GM18520 (cell line): ENCODE measurements around the gene CCDC78.
A peak's percentile ranks its signal among the peaks of the same experiment; 100 is the strongest.

Experiments
- ATAC-seq: cut with Tn5 transposase; IDR thresholded peaks from one replicate; pipeline ENCODE4 v1.9.1; 2021; ENCODE audit not compliant: unreplicated experiment

Gene CCDC78

GRCh38 chr16:740459-740763 is 14.2 kb upstream of the CCDC78 start:
- ATAC-seq: no peak

DNA sequence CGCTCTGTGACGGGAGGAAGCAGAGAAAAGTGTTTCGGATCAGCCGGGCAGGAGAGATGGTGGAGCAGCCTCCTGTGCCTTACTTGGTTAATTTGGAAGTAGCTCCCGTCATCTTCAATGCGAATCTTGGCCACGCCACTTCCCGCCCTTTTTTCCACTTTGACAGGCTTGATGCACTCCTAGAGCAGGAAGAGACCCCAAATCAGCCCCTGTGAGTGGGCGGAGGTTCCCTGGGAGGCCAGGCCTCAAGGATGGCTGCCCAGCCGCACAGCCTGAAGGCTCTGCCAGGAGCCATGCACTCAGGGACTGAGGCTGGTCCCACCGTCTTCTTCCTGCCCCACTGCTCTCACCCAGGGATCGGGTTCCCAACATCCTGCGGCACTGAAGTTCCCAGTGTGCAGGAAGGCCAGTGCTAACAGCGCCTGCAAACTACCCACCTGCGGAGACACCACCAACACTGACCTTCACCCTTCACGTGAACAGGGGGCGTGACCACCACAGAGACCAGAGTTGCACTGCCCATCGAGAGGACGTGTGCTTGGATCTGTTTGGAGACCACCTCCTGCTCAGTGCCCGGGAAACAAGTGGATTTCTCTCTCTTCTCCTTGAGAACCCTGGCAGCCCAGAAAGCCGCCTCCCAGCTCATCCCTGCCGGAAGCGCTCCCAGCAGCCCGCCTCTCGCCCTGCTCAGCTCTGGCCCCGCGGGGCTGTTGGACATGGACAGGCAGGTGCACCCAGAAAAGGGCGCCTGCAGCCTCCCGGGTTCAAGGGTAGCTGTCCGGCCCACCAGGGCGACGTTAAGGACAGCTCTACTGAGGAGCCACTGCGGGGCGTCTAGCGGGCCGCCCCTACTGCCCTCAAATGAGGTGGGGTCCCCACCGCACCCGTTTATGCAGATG is 13.6 kb upstream of the CCDC78 start:
- no peak for ATAC-seq

DNA sequence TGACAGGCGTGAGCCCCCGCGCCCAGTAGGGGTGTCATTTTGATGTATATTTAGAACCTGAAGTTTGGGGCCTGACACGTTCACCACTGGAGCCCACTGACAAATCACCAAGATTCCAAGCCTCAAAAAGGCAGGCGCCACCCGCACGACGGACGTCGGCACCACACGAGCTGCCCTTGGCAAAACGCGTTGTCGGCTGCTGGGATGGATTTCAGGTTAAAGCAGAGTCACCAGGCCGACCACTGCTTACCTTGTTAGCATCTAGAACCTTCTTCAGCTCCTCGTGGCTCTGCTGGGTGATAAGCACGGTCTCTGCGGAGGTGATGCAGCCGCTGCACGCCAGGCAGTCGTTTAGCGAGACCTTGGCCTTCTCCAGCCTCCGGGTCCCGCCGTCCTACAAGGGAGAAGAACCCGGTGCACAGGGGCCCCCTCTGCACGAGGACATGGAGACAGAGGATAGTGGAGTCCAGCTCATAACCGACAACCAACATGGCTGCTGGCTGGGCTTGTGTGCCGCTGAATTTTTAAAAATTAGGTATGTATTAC is 10.8 kb upstream of the CCDC78 start:
- ATAC-seq: no peak

- no peak for ATAC-seq
Measured at GRCh38 chr16:735982-736453, 9.8 kb upstream of the CCDC78 start.

DNA sequence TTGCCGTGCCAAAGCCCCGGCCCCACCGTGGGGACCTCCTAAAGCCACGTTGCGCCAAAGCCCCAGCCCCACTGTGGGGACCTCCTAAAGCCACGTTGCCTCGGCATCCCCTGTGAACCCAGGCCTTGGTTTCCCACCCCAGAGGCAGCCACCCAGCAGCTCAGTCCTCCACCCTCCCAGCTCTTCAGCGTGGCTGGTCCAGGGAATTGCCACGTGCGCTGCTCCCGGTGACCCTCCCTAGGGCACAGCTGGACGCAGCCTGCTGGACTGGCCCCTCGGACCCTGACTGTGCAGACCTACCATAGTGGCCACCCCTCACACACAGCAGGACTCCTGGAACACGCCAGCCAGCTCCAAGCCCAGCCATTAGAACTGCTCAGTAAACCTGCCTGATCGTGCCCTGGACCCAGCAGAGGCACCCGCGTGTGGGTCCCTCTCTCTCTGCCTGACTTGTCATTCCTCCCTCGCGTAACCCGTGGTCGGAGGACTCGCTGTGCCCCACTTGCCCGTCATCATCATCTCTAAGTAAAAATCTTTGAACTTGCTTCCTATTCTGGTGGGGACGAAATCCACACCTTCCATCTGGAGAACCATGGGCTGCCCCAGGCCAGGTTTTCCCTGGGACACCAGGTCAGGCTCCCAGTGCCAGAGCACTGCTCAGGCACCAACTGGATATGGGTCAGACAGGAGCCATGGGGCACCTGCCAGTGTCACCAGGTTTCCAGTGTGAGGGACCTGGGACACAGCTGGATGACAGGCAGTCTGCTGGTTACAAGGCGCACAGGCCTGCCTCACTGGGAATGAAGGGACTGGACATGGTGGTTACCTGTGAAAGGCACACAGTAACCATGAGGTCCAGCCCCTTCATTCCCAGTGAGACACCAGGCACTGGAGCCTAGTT is 9.0 kb upstream of the CCDC78 start:
- ATAC-seq: no peak

- no peak for ATAC-seq
Measured at GRCh38 chr16:734208-734980, 8.2 kb upstream of the CCDC78 start.

GRCh38 chr16:733382-734207 is 7.4 kb upstream of the CCDC78 start:
- ATAC-seq: no peak

DNA sequence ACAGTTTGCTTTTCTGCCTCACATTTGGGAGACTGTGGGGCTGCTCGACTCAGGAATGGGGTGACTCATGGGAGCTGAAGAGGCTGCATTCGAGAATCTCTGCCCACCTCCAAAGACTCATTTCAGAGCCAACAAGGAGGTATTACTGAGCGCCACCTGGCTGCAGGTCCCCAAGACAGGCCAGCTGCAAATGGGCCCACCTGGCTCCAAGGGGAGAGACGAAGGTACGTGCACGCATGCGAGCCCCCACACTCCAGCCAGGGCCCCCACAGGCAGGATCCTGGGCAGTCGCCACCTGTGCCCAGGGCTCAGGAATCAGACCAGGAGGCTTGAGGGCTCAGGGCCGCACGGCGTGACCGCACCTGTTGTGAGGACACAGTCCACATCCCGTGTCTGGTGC is 6.7 kb upstream of the CCDC78 start:
- no peak for ATAC-seq

DNA sequence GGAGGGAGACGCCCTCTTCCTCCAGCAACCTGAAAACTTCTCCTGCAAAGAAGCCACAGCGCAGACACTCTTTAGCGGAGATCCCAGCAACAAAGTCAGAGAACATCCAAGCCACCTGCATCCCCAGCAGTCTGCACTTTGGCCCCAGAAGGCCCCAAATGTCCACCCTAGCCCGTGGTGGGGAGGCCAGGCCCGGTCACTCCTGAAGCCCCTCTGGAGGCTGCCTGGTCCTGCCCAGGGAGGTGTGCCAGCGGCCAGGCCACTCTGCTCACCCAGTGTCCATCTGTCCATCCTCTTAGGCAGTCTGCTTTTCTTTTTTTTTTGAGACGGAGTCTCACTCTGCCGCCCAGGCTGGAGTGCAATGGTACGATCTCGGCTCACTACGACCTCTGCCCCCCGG is 6.1 kb upstream of the CCDC78 start:
- ATAC-seq: no peak

- ATAC-seq: no peak
Measured at GRCh38 chr16:730666-731509, 4.6 kb upstream of the CCDC78 start.

GRCh38 chr16:729768-730665 is 3.8 kb upstream of the CCDC78 start:
- ATAC-seq: no peak

DNA sequence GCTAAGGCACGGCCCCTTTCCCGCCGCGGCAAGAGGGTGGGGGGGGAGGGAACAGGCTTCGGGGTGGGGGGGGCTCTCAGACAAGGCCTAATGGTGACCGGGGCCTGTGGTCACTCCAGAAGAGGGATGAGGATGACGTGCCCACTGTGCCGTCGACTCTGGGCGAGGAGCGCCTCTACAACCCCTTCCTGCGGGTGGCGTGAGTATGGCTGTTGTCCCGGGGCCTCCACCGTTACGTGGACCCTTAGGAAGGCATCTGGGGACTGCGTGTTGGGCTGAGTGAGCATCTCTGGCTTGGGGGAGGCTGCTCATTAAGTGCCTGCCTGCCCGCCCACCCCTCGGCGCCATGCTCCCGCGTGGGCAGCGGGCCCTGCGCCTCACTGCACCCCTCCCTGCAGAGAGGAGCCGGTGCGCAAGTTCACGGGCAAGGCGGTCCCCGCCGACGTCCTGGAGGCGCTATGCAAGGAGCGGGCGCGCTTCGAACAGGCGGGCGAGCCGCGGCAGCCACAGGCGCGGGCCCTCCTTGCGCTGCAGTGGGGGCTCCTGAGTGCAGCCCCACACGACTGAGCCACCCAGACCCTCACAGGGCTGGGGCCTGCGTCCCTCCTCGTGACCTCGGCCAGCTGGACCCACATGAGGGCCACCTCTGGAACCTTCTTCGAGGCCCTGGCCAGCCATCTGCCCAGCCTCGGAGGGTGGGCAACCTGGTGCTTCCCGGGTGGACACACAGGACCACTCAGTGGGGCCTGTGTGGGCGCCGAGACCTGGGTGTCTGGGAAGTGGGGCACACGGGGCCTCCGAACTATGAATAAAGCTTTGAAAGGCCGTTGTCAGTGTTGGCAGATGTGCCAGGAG is 2.9 kb upstream of the CCDC78 start:
- ATAC-seq: no peak

DNA sequence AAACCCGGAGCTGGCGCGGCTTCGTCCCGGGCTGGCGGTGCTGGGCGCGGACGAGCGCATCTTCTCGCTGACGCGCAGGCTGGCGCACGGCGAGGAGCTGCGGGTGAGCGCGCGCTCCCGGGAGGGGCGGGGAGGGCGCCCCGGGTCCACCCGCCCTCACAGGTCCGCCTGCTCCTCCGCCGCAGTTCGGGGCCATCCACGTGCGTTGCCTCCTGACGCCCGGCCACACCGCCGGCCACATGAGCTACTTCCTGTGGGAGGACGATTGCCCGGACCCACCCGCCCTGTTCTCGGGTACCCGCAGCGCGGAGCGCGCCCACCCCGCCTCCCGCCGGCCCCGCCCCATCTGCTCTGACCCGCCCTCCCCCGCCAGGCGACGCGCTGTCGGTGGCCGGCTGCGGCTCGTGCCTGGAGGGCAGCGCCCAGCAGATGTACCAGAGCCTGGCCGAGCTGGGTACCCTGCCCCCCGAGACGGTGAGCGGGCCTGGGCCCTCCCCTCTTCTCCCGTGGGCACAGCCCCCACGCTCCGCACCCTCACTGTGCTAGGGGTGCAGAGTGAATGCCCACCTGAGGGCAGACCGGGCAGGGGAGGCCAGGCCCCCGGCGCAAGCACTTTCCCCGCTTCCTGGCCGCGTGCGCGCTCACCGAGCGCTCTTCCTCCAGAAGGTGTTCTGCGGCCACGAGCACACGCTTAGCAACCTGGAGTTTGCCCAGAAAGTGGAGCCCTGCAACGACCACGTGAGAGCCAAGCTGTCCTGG is 2.1 kb upstream of the CCDC78 start:
- peak; percentile 31 for ATAC-seq

DNA sequence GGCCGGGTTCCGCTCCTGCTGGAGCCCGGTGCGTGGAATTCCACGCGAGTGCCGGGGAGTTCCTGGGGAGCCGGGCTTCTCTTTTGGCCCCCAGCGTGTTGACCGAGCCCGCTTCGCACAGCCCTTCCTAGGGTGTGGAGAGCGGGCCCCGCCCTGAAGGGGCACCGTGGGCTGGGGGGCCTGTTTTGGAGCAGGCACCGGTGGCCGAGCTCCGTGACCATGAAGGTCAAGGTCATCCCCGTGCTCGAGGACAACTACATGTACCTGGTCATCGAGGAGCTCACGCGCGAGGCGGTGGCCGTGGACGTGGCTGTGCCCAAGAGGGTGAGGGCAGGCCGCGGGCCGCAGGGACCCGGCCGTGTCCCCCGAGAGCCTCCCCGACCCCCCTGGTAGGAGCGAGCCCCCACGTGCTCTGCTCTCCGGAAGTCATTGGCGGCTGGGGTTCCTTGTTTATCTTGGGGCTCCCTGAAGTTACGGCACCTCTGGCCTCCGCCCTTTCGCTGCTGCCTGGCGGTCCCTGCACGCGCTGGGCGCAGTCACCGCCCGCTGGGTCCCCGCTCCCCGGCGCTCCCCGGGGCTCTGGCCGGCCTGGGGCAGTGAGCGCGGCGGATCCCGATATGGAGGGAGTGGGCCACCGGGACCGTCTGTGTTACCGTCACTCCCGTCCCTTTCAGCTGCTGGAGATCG is 1.2 kb upstream of the CCDC78 start:
- no peak for ATAC-seq

GRCh38 chr16:726188-726437 is 130 bp downstream of the CCDC78 start:
- ATAC-seq: no peak

DNA sequence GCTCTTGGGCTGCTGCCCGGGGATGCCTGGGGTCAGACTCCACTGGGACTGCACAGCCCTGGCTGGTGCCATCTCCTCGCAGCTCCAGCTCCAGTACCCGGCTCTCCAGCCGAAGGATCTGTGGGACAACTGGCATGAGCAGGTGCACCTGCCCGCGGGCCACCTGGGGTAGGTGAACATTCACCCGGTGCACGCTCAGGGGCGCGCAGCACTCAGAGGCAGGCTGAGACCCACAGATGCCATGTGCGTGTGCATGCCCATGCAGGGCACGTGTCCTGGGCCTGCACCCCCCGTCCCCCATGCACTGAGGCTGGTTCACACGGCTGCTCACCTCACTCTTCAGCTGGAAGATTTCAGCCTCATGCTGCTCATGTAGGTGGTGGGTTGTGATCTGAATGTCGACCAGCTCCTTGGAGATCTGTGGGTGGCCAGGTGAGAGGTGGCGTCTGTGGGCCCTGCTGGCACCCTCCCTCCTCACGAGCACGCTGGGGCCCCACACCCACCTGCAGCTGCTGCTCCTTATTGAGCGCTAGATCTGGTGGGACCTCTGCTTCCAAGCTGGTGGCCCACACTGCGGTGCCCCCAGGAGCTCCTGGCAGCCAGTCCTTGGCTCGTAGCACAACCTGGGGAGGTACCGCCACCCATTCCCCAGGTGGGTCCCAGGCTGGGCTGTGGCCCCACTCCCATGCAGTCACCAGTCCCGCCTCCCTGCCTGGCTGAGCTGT is 618 bp downstream of the CCDC78 start:
- ATAC-seq: no peak
